Transverse colon (tissue), 4 donors: ENCODE results near the gene CEP41.

Experiments used
- CTCF ChIP-seq, 5 experiments: fragments of 200-600 bp in 3 of 5; fragments of 450-650 bp in 2 of 5; sonication (generic) in 3 of 5; IDR thresholded peaks; 1 replicate in 2 of 5; 2 replicates in 3 of 5; pipeline ENCODE4 v1.5.1; 2016 to 2017; ENCODE audit warnings: antibody characterized with exemption in 5 of 5, inconsistent platforms in 3 of 5, mild to moderate bottlenecking in 2 of 5, moderate library complexity in 1 of 5
- EP300 ChIP-seq: sonication (generic); formaldehyde crosslinking; IDR thresholded peaks from one replicate; pipeline ENCODE4 v1.6.1; 2017; ENCODE audit warnings: antibody characterized with exemption, low read depth
- POLR2A ChIP-seq: fragments of 450-650 bp; IDR thresholded peaks from one replicate; pipeline ENCODE4 v1.6.1; 2016; ENCODE audit warnings: antibody characterized with exemption, mild to moderate bottlenecking, moderate library complexity
- POLR2AphosphoS5 ChIP-seq, 3 donors: sonication (generic); formaldehyde crosslinking; IDR thresholded peaks; one replicate each; pipeline ENCODE4 v1.6.1; 2016; ENCODE audit warnings: antibody characterized with exemption in 3 of 3

GRCh38 chr7:130385600-130386066, 55.2 kb downstream of the CEP41 start:
- TF ChIP-seq CTCF (IDR thresholded peaks at IDR 0.05) (no peak), POLR2A (no peak), POLR2AphosphoS5 (IDR thresholded peaks at IDR 0.05) (no peak), EP300 (no peak)
